NCI-H82 treated with DMSO at 0.1 percent for 48 hours (cell line): ENCODE data around the gene SHOC2.

Experiments
- DNase-seq: peaks from one replicate; lab custom pipeline; 2025; ENCODE audit not compliant: unreplicated experiment; lab: John Stamatoyannopoulos, UW

Gene SHOC2

DNA sequence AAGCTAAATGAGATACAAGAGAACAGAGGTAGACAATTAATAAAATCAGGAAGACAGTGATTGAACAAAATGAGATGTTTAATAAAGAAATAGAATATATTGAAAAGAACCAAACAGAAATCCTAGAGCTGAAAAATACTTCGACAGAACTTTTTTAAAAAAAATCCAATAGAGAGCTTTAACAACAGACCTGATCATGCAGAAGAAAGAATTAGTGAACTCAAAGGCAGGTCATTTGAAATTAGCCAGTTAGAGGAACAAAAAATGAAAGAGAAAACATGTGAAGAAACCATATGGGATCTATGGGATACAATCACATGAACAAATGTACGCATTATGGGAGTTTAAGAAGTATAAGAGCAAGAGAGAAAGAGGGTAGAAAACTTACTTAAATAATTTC is 120.1 kb downstream of the SHOC2 start:
- no peak for DNase-seq

DNA sequence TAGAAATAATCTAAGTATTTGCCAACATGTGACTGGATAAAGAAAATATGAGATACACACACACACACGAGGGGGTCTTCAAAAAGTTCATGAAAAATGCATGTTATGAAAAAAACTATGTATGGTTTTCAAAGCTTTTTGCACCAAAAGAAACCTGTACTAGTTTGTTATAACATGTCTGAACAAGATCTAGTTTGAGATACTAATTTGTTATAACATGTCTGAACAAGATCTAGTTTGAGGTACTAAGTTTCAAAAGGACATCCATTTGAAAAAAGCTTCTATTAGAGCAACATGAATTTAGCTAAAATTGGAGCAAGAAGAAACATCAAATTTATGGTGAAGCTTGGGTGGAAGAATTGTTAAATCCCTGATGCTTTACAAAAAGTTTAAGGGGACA is 137.6 kb downstream of the SHOC2 start:
- DNase-seq: no peak
